IPS-11a (cell line): ENCODE data around the gene OSBP2.

Source experiments
- H3K4me3 ChIP-seq: one replicate; pipeline ENCODE4 v1.5.1; 2013; ENCODE audit warnings: low read depth, low read length, control low read depth

The OSBP2 gene

GRCh38 chr22:30928401-30928800 lies 233.7 kb downstream of the OSBP2 start:
- H3K4me3 ChIP-seq: no peak overlapping the region

GRCh38 chr22:30930228-30930627 lies 235.6 kb downstream of the OSBP2 start:
- H3K4me3 ChIP-seq: no peak overlapping the region

- H3K4me3 ChIP-seq: no peak overlapping the region
These were observed 237.0 kb downstream of the OSBP2 start for GRCh38 chr22:30931541-30932300.

- H3K4me3 ChIP-seq: no peak overlapping the region
These were observed 238.0 kb downstream of the OSBP2 start for GRCh38 chr22:30932661-30933060.

GRCh38 chr22:30933457-30933856 lies 238.8 kb downstream of the OSBP2 start:
- H3K4me3 ChIP-seq: no peak overlapping the region

GRCh38 chr22:30934053-30934452 lies 239.4 kb downstream of the OSBP2 start:
- no peak overlapping the region for H3K4me3 ChIP-seq

GRCh38 chr22:30940685-30941362 lies 246.2 kb downstream of the OSBP2 start:
- no peak overlapping the region for H3K4me3 ChIP-seq

- H3K4me3 ChIP-seq: no peak overlapping the region
These were observed 246.7 kb downstream of the OSBP2 start for GRCh38 chr22:30941363-30941740.

- no peak overlapping the region for H3K4me3 ChIP-seq
These were observed 248.7 kb downstream of the OSBP2 start for GRCh38 chr22:30943368-30943767.

- no peak overlapping the region for H3K4me3 ChIP-seq
These were observed 250.3 kb downstream of the OSBP2 start for GRCh38 chr22:30944986-30945385.

GRCh38 chr22:30945653-30946052 lies 251.0 kb downstream of the OSBP2 start:
- no peak overlapping the region for H3K4me3 ChIP-seq

GRCh38 chr22:30946354-30946753 lies 251.7 kb downstream of the OSBP2 start:
- no peak overlapping the region for H3K4me3 ChIP-seq

GRCh38 chr22:30947173-30947815 lies 252.6 kb downstream of the OSBP2 start:
- H3K4me3 ChIP-seq: no peak overlapping the region

GRCh38 chr22:30947816-30948454 lies 253.3 kb downstream of the OSBP2 start:
- H3K4me3 ChIP-seq: no peak overlapping the region

- H3K4me3 ChIP-seq: no peak overlapping the region
These were observed 254.3 kb downstream of the OSBP2 start for GRCh38 chr22:30948930-30949342.

GRCh38 chr22:30949934-30950660 lies 255.4 kb downstream of the OSBP2 start:
- no peak overlapping the region for H3K4me3 ChIP-seq

GRCh38 chr22:30953206-30953605 lies 258.5 kb downstream of the OSBP2 start:
- no peak overlapping the region for H3K4me3 ChIP-seq

GRCh38 chr22:30955153-30955552 lies 260.5 kb downstream of the OSBP2 start:
- H3K4me3 ChIP-seq: no peak overlapping the region
